ENCODE measurements around the gene STK38L.

STK38L gene

GRCh38 chr12:27279826-27280225 is 35.7 kb downstream of the STK38L start:
- DNase-seq (ENCODE audit: low read depth), result no peak

DNA sequence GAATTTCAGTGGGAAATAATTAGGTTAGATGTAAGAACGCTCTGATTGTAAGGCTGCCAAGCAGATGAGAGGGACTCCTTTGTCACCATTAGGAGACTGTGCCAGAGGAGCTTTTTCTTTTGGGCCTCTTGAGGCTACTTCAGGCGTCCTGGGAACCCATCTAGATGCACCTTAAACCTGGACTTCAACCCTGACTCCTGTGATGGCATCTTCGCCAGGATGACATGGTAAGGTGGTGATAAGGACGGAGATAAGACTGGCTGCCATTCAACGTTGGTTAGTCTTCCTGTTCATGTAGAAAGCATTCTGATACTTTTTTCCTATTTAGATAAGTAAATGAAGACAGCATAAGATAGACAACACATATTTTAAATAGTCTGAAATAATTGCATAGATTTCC is 36.3 kb downstream of the STK38L start:
- no peak for DNase-seq (ENCODE audit: low read depth)

GRCh38 chr12:27282754-27283153 is 38.7 kb downstream of the STK38L start:
- no peak for DNase-seq (ENCODE audit: low read depth)

GRCh38 chr12:27284021-27284420 is 39.9 kb downstream of the STK38L start:
- no peak for DNase-seq (ENCODE audit: low read depth)

- no peak for DNase-seq (ENCODE audit: low read depth)
Observed at GRCh38 chr12:27284751-27285150, 40.7 kb downstream of the STK38L start.

- DNase-seq (ENCODE audit: low read depth), result no peak
Observed at GRCh38 chr12:27285403-27285802, 41.3 kb downstream of the STK38L start.

- DNase-seq (ENCODE audit: low read depth), result no peak
Observed at GRCh38 chr12:27289414-27289813, 45.3 kb downstream of the STK38L start.

GRCh38 chr12:27290501-27291168 is 46.5 kb downstream of the STK38L start:
- DNase-seq (ENCODE audit: low read depth), result no peak

- DNase-seq (ENCODE audit: low read depth), result no peak
Observed at GRCh38 chr12:27291862-27292261, 47.8 kb downstream of the STK38L start.

- no peak for DNase-seq (ENCODE audit: low read depth)
Observed at GRCh38 chr12:27292718-27293117, 48.6 kb downstream of the STK38L start.

GRCh38 chr12:27293463-27293862 is 49.4 kb downstream of the STK38L start:
- no peak for DNase-seq (ENCODE audit: low read depth)

- DNase-seq (ENCODE audit: low read depth), result no peak
Observed at GRCh38 chr12:27296674-27297073, 52.6 kb downstream of the STK38L start.

DNA sequence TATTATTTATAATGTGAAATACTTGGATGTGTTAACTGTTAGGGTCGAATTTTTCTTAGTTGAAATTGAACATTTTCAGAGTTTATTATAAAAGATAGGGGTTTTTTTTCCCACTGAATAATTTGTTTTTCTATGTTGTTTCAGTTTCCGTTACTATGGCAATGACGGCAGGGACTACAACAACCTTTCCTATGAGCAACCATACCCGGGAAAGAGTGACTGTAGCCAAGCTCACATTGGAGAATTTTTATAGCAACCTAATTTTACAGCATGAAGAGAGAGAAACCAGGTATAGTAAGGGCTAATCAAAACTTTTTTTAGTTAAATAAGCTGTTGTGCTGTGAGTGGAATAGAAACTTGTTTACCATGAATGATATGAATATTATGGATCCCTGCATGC is 53.5 kb downstream of the STK38L start:
- DNase-seq (ENCODE audit: low read depth), result no peak

GRCh38 chr12:27299102-27299501 is 55.0 kb downstream of the STK38L start:
- no peak for DNase-seq (ENCODE audit: low read depth)

DNA sequence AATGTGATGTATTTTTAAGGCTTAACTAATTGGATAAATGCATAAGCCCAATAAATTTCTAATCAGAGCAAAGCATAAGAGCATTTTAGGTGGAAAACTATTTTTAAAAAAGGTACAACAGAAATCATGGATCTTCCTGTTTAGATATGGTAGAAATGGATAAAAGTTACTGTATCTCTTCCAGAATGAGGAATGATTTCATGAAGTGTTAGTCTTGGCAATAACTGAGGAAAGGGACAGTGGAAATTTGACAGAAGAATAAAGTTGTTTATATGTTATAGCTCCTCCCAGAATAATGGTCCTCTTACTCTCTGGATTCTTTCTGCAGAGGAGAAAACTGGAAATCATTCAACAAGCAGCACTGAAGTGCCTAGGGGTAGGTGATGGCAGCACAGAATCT is 56.1 kb downstream of the STK38L start:
- no peak for DNase-seq (ENCODE audit: low read depth)

- no peak for DNase-seq (ENCODE audit: low read depth)
Observed at GRCh38 chr12:27303139-27304111, 59.3 kb downstream of the STK38L start.

GRCh38 chr12:27304856-27305255 is 60.8 kb downstream of the STK38L start:
- DNase-seq (ENCODE audit: low read depth), result no peak

DNA sequence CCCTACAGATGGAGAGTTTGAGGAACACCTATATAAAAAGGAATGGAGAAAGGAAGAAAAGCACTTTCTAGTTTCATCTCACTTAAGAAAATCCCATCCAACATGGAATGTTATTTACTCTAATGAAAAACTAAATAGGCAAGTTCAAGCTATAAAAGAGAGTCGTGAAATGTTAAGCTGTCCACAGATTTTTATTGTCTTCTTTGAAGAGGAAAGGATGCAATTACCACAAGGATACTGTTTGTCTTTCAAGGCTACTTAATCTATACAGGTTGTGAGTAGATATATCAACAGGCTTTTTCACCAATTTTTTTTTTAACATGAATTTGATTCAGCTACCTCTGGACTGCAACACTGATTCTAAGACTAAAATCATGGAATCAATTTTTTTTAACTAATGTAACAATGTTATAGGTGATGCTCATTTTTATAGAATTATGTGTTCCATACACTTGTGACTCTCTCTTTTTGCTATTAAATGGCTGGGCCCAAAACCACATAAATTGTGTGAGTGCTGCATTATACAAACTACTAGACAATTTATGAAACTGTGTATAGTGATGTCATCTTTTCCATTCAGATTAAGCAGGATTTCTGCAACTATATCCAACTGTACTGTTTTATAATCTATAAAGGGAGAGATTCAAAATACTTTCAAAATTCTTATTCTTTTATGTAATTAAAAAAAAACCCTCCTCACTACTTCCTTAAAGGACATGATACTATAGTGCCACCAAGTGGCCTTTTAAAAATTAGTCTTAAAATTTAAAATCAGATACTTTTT is 61.8 kb downstream of the STK38L start:
- no peak for DNase-seq (ENCODE audit: low read depth)

- no peak for DNase-seq (ENCODE audit: low read depth)
Observed at GRCh38 chr12:27309293-27309994, 65.4 kb downstream of the STK38L start.

DNA sequence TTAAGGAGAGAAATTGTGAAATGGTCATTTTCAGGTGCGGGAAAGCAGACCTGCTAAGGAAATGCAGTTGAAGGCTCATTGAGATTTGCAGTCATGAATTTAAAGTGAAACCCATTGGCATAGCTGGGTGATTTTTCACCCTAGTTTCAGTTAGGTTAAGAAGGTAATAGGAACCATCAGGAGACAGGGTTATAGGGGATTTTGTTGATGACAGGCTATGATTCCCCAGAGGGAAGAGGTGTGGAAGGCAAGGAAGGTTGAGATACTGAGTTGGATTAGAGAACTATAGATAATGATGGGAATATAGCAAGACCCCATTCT is 65.9 kb downstream of the STK38L start:
- DNase-seq (ENCODE audit: low read depth), result no peak

DNA sequence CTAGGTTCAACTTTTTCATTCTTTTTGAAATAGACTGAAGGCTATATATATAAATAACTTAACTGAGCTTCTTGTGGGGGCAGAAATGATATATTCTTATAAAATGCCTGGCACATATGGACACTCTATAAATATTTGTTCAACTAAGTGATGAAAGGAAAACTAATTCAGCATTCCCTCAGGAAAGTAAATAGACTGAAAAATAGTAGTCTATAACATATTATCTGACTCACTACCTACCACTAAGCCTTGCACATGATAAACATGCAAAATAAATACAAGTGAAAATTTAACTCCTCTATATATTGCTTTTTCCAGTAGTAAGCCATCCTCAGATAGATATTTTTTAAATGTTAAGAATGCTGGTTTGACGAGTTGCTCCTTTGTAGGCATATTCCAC is 72.9 kb downstream of the STK38L start:
- no peak for DNase-seq (ENCODE audit: low read depth)

- DNase-seq (ENCODE audit: low read depth), result no peak
Observed at GRCh38 chr12:27319409-27319808, 75.3 kb downstream of the STK38L start.

All from activated T-helper 9 cell treated with anti-CD3 and anti-CD28 coated beads, Interleukin-2, amount 50 U/mL, for 16 hours (primary cell).